Breast epithelium (tissue), 4 donors: ENCODE results near the gene ZNF398. TPM values are rescaled to one million over a fixed set of nuclear protein-coding genes. Genes with fewer than 3 reads are reported as not detected.

Experiments
- DNase-seq, 2 donors: peaks; one replicate each; pipeline ENCODE4 v3.0.0-alpha.2; 2019; ENCODE audit warnings: low spot score in 2 of 2
- H3K27ac ChIP-seq, 2 donors: fragments of 200-600 bp; sonication (generic) in 1 of 2; one replicate each; pipeline ENCODE4 v1.5.1; 2016 to 2019; ENCODE audit warnings: mild to moderate bottlenecking in 1 of 2
- H3K27me3 ChIP-seq, 2 donors: fragments of 200-600 bp; sonication (generic) in 1 of 2; one replicate each; pipeline versions ENCODE4 v1.5.1 to v1.6.0; 2017 to 2019; ENCODE audit warnings: control low read depth in 1 of 2, mild to moderate bottlenecking in 1 of 2
- H3K36me3 ChIP-seq: fragments of 200-600 bp; one replicate; pipeline ENCODE4 v1.5.1; 2019
- H3K4me1 ChIP-seq, 2 donors: fragments of 200-600 bp; sonication (generic); one replicate each; pipeline ENCODE4 v1.5.1; 2016 to 2019; ENCODE audit warnings: control low read depth in 1 of 2
- H3K4me3 ChIP-seq, 3 donors: fragments of 200-600 bp; sonication (generic); 1 replicate in 2 of 3; 2 replicates in 1 of 3; pipeline ENCODE4 v1.5.1; 2016 to 2019; ENCODE audit warnings: mild to moderate bottlenecking in 3 of 3, moderate library complexity in 2 of 3
- H3K9me3 ChIP-seq, 2 donors: fragments of 200-600 bp; sonication (generic) in 1 of 2; one replicate each; pipeline ENCODE4 v1.5.1; 2016 to 2019; ENCODE audit warnings: control low read depth in 1 of 2
- POLR2A ChIP-seq: fragments of 450-650 bp; IDR thresholded peaks from one replicate; pipeline ENCODE4 v1.6.1; 2016; ENCODE audit warnings: antibody characterized with exemption, mild to moderate bottlenecking, moderate library complexity
- POLR2AphosphoS5 ChIP-seq, 3 donors: sonication (generic); formaldehyde crosslinking; IDR thresholded peaks; one replicate each; pipeline ENCODE4 v1.6.1; 2017; ENCODE audit warnings: antibody characterized with exemption in 3 of 3
- intact Hi-C: fragments of 100-400 bp; cut with DNase I; formaldehyde crosslinking; loops from one replicate; pipeline ENCODE4 v1.15.1; 2023; ENCODE audit warnings: low total_unique reads
- total RNA-seq, 3 donors: library from RNA; depleted of rRNA; stranded (reverse); fragments of >200 nt; gene quantifications; one replicate each; pipeline ENCODE4 v1.1.0, GENCODE V29; 2016
- TF ChIP-seq, protein P1 (sequence below), 3 donors: fragments of 450-650 bp; IDR thresholded peaks; one replicate each; pipeline ENCODE4 v1.5.1; 2016 to 2017; ENCODE audit warnings: antibody characterized with exemption in 3 of 3, mild to moderate bottlenecking in 3 of 3, moderate library complexity in 3 of 3

The ZNF398 gene
- total RNA-seq, 3 donors from 2014 or later: 17.3 to 25.9 (median 22.9) TPM

DNA sequence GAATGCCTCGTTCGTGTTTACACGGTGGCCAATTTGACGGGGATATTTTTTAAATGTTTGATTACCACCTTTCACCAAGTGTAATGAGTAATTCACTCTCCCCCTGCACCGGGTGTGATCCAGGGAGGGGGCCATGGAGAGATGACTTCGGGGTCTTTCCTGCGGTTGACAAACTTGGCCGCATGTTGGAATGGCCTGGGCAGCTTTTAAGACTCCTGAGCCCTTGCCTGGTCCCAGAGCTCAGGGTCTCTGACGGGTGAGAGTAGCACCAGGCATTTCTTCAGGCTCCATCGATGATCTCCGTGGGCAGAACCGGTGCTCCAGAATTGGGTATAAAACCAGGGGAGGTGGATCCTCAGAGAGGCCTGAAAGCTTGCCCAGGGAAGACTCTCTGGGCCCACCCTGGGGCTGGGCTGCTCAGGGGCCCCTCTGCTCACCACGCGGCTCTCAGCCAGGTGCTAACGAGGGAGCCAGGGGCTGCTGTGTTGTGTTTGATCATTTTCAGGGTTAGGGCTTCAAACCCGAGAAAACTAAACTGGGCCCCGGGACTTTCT lies 49.0 kb downstream of the ZNF398 start:
- Histone ChIP-seq H3K9me3 (no peaks in the 10 kb centered on the region), H3K27ac (peak overlapping the region; percentile 83 to 93), H3K27me3 (no peaks in the 10 kb centered on the region), H3K4me1 (peaks cover 6 to 9% of the 10 kb centered on the region in 2 donors), H3K36me3 (peaks cover 9% of the 10 kb centered on the region), H3K4me3 (peak overlapping the region; percentile 73 to 83 (median 74))
- no peak for DNase-seq
- intact Hi-C loops: no loop called here
- TF ChIP-seq, protein P1, sequence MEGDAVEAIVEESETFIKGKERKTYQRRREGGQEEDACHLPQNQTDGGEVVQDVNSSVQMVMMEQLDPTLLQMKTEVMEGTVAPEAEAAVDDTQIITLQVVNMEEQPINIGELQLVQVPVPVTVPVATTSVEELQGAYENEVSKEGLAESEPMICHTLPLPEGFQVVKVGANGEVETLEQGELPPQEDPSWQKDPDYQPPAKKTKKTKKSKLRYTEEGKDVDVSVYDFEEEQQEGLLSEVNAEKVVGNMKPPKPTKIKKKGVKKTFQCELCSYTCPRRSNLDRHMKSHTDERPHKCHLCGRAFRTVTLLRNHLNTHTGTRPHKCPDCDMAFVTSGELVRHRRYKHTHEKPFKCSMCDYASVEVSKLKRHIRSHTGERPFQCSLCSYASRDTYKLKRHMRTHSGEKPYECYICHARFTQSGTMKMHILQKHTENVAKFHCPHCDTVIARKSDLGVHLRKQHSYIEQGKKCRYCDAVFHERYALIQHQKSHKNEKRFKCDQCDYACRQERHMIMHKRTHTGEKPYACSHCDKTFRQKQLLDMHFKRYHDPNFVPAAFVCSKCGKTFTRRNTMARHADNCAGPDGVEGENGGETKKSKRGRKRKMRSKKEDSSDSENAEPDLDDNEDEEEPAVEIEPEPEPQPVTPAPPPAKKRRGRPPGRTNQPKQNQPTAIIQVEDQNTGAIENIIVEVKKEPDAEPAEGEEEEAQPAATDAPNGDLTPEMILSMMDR (IDR thresholded peaks at IDR 0.05): no peak
- no peak for TF ChIP-seq POLR2AphosphoS5 (IDR thresholded peaks at IDR 0.05)
- no peak for TF ChIP-seq POLR2A

DNA sequence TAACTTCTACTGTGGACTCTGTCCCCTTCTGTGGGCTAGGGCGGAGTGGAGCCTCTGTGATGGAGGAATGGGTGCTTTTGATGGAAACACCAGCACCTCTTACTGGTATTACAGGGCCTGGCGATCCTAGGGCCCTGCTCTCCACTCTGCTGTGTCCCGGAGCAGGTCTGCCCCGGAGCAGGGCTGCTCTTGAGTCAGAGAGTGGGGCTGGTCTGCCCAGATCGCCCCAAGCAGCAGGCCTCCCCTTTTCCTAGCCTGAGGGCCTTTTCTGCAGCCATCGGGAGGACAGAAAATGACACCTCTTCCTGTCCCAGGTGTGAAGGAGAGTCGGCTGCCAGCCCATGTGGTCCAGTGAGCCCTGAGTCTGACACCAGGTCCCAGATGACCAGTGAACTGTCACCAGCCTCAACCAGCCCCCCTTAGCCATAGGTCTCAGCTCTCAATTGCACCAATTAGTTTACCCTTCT lies 49.5 kb downstream of the ZNF398 start:
- DNase-seq: no peak
- H3K27me3 ChIP-seq: no peaks in the 10 kb centered on the region
- H3K9me3 ChIP-seq: no peaks in the 10 kb centered on the region
- intact Hi-C loops: no loop called here
- TF ChIP-seq POLR2A (no peak), POLR2AphosphoS5 (IDR thresholded peaks at IDR 0.05) (no peak)
- TF ChIP-seq, protein P1 (IDR thresholded peaks at IDR 0.05): no peak
- H3K27ac ChIP-seq: peak overlapping the region; percentile 83 to 93
- H3K4me3 ChIP-seq: peak overlapping the region; percentile 73 to 83 (median 74)
- H3K4me1 ChIP-seq: peaks cover 6 to 9% of the 10 kb centered on the region in 2 donors
- H3K36me3 ChIP-seq: peaks cover 9% of the 10 kb centered on the region

DNA sequence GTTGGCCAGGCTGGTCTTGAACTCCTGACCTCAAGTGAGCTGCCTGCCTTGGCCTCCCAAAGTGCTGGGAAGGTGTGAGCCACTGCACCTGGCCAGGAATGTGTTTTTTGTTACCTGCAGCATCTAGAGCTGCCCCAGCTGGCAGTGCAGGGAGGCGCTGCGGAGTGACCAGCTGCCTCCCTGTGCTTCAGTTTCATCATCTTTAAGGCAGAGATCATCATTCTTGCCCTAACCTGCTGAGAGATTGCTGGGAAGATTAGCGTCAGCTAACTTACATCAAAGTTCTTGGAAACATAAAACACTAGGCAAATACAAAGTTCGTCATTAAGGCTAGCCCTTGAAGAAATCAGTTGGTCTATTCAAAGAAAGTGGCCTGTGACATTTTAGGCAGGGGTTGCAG lies 50.4 kb downstream of the ZNF398 start:
- no peaks in the 10 kb centered on the region for H3K9me3 ChIP-seq
- TF ChIP-seq POLR2AphosphoS5 (IDR thresholded peaks at IDR 0.05): no peak
- TF ChIP-seq POLR2A: no peak
- TF ChIP-seq, protein P1 (IDR thresholded peaks at IDR 0.05): no peak
- no peak for DNase-seq
- intact Hi-C loops: no loop called here
- no peaks in the 10 kb centered on the region for H3K27me3 ChIP-seq
- H3K4me3 ChIP-seq: no peak overlapping the region
- peaks cover 6 to 9% of the 10 kb centered on the region in 2 donors for H3K4me1 ChIP-seq
- H3K36me3 ChIP-seq: peaks cover 9% of the 10 kb centered on the region
- no peak overlapping the region for H3K27ac ChIP-seq

DNA sequence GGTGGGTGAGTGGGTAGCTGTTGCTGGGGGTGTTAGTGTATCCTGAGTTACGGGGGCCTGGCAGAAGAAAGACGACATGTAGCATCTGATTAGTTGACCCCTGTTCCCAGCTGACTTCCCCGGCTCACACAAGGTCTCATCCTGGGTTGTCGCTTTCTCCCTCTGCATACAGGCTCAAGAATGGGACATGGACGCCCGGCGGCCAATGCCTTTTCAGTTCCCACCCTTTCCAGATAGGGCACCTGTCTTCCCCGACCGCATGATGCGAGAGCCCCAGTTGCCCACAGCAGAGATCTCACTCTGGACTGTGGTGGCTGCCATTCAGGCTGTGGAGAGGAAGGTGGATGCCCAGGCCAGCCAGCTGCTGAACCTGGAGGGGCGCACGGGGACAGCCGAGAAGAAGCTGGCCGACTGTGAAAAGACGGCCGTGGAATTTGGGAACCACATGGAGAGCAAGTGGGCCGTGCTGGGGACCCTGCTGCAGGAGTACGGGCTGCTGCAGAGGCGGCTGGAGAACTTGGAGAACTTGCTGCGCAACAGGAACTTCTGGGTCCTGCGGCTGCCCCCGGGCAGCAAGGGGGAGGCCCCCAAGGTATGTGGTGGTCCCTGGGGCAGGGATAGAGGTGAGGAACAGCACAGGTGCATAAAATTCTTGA lies 51.0 kb downstream of the ZNF398 start:
- Histone ChIP-seq H3K36me3 (peaks cover 9% of the 10 kb centered on the region), H3K27ac (no peak overlapping the region), H3K27me3 (no peaks in the 10 kb centered on the region), H3K4me3 (no peak overlapping the region), H3K4me1 (peaks cover 6 to 9% of the 10 kb centered on the region in 2 donors), H3K9me3 (no peaks in the 10 kb centered on the region)
- intact Hi-C loops: no loop called here
- DNase-seq: no peak
- TF ChIP-seq, protein P1 (IDR thresholded peaks at IDR 0.05): no peak
- TF ChIP-seq POLR2A (no peak), POLR2AphosphoS5 (IDR thresholded peaks at IDR 0.05) (no peak)

DNA sequence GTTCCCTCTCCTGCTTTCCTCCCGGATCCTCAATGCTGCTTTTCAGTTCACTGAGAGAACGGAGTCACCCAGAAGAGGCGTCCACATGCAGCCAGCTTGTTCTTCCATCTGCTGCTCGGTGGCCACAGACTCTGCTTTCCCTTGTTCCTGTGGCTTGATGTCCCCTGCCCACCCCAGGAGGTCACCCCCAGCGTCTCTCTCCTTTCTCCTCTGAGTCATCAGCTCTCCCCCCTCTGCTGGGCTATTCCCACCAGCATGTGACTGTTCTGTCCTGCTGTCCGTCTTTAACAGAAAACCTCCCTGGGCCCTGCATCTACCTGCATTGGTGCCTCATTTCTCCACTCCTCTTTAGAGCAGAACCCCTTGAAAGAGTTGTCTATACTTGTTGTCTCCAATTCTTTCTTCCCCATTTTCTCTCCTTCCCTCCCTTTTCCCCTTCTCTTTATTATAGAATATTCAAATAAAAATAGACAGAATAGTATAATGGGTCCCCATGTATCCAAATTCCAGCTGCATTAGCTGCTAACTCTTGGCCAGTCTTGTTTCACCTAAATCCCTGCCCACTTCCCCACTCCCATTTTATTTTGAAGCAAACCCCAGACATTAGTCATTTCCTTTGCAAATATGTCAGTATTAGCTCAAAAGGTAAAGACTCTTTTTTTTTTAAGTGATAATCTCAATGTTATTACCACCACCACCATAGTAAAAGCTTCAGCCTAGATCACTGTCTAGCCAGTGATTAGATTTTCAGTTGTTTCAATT lies 52.2 kb downstream of the ZNF398 start:
- Histone ChIP-seq H3K4me3 (no peak overlapping the region), H3K4me1 (peaks cover 6 to 9% of the 10 kb centered on the region in 2 donors), H3K27ac (no peak overlapping the region), H3K9me3 (no peaks in the 10 kb centered on the region), H3K36me3 (peaks cover 9% of the 10 kb centered on the region), H3K27me3 (no peaks in the 10 kb centered on the region)
- intact Hi-C loops: no loop called here
- TF ChIP-seq POLR2AphosphoS5 (IDR thresholded peaks at IDR 0.05) (no peak), POLR2A (no peak)
- TF ChIP-seq, protein P1 (IDR thresholded peaks at IDR 0.05): no peak
- no peak for DNase-seq
